NCI-H146 treated with DMSO at 0.1 percent for 48 hours (cell line): ENCODE results near the gene OAF.
A peak's percentile ranks its signal among the peaks of the same experiment; 100 is the strongest.

Source experiments
- DNase-seq: peaks from one replicate; lab custom pipeline; 2025; ENCODE audit not compliant: unreplicated experiment; lab: John Stamatoyannopoulos, UW

OAF gene

GRCh38 chr11:120221115-120221752 lies 10.4 kb downstream of the OAF start:
- DNase-seq = no peak

DNA sequence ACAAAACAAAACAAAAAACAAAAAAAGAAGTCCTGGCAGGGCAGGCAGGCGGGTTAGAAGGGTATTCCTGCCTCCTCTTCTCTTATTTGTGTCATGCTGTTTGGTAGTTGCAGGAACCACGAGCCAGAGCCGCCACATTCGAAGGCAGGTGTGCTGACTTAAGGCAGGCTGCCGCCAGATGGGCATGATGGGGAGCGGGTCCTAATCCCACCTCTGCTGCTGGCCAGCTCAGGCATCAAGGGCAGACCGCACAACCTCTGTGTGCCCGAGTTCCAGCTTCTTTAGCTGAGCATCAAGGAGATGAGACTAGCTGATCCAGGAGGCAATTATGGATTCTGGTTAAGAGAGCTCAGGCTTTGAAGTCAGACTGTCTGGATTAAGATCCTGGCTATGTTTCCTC lies 12.1 kb downstream of the OAF start:
- DNase-seq = no peak

DNA sequence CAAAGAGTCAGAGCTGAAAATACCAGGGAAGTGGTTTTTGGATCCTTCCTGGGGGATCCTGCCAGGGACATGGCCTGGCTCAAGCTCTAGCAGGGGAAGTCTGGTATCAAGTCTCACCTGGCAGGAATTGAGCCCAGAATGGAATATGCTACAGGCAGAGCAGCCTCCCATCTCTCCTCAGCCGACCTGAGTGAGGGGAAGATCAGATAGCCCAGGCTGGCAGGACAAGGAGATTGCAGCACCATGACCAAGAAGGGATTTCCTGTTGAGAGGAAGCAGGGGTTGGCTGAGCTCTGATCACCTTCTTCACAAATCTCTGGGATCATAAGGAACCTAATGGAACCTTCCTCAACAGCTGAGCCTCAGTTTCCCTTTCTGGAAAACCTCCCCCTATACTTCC lies 13.0 kb downstream of the OAF start:
- no peak for DNase-seq

- no peak for DNase-seq
Observed at GRCh38 chr11:120224361-120224760, 13.5 kb downstream of the OAF start.

- DNase-seq = no peak
Observed at GRCh38 chr11:120224972-120225909, 14.4 kb downstream of the OAF start.

- no peak for DNase-seq
Observed at GRCh38 chr11:120226242-120226641, 15.4 kb downstream of the OAF start.

GRCh38 chr11:120226714-120227113 lies 15.9 kb downstream of the OAF start:
- no peak for DNase-seq

- DNase-seq = no peak
Observed at GRCh38 chr11:120227228-120227852, 16.5 kb downstream of the OAF start.

DNA sequence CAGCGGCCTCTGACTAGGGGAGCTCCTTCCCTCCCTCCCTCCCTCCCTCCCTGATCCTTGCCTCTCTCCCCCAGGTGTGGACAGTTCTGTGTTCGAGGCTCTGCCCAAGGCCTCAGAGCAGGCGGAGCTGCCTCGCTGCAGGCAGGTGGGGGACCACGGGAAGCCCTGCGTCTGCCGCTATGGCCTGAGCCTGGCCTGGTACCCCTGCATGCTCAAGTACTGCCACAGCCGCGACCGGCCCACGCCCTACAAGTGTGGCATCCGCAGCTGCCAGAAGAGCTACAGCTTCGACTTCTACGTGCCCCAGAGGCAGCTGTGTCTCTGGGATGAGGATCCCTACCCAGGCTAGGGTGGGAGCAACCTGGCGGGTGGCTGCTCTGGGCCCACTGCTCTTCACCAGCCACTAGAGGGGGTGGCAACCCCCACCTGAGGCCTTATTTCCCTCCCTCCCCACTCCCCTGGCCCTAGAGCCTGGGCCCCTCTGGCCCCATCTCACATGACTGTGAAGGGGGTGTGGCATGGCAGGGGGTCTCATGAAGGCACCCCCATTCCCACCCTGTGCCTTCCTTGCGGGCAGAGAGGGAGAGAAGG lies 18.1 kb downstream of the OAF start:
- no peak for DNase-seq

DNA sequence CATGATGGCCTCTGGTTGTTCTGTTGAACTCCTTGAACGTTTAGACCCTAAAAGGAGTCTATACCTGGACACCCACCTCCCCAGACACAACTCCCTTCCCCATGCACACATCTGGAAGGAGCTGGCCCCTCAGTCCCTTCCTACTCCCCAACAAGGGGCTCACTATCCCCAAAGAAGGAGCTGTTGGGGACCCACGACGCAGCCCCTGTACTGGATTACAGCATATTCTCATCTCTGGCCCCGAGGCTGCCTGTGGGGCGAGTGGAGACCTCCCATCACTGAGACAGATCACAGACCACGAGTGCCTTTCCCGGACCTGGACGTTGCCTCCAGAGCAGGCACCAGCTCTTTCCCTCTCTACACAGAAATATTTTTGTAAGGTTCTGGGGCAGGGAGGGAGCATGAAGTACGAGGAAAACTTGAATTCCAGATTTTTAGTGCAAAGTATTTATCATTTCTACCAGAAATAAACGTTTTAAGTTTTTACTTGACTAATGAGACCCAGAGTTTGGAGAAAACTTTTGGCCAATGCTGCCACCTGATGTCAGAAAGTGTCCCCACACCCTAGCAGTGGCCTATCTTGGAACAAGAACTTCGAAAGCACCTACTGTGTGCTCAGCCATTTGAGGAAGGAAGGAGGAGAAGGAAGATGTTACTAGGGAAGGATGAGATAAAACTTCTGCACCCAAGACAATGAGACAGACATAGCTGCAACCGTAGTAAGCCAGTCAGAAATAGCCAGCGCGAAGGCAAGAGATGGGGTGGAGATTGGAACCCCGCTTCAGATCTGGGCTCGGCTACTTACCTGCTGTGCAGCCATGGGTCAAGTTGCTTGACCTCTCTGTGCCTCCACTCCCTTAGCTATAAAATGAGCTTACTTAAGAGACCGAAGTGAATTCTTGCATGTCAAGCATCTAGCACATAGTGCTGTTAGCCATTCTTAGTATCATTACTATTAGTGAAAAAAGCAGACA lies 18.9 kb downstream of the OAF start:
- DNase-seq = no peak

- no peak for DNase-seq
Observed at GRCh38 chr11:120230433-120231071, 19.7 kb downstream of the OAF start.

DNA sequence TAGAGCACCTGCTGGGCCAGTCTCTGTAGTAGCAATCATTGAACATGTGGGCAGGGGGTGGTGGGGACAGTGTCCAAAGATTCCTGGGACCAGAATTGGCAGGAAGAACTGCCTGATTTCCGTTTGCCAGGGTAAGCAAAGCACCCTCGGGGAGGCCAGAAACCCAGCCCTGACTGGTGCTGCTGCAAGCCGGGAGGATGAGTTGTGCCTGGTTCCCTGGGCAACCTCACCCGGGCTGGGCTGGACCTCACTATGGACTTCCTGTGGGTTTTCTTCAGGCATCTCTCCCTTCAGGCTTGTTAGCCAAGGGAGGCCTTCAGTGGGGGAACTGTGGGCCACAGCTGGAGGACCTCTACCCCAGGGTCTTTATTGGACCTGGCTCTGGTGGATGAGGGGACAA lies 21.1 kb downstream of the OAF start:
- DNase-seq = no peak

- DNase-seq = no peak
Observed at GRCh38 chr11:120233207-120233803, 22.5 kb downstream of the OAF start.

DNA sequence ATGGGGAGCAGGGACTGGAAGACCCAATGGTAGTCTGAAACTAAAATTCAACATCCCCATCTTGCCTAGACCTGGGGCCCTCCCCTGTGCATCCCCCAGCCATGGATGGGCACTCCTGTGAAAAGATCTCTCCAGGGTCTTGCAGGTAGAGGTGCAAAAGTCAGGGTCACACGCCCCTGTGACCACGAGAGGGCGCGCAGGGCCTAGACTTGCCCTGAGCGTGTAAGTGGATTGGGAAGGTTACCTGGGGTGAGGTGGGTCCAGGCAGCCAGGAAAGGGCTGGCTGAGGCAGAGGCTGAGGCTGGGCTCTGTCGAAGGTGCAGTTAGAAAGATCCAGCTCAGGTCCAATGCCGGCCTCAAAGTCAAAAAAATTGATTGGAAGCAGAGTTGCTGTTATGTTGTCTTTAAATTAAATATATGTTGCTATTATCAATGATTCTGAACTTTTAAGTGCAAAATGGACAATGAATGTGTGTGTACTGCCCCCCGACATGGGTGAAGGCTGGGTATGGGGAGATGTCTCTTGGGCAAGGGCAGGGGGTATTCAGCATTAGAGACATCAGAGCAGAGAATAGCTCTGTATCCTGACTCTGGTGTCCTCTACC lies 24.3 kb downstream of the OAF start:
- peak; percentile 14 for DNase-seq

GRCh38 chr11:120236169-120237107 lies 25.6 kb downstream of the OAF start:
- no peak for DNase-seq

DNA sequence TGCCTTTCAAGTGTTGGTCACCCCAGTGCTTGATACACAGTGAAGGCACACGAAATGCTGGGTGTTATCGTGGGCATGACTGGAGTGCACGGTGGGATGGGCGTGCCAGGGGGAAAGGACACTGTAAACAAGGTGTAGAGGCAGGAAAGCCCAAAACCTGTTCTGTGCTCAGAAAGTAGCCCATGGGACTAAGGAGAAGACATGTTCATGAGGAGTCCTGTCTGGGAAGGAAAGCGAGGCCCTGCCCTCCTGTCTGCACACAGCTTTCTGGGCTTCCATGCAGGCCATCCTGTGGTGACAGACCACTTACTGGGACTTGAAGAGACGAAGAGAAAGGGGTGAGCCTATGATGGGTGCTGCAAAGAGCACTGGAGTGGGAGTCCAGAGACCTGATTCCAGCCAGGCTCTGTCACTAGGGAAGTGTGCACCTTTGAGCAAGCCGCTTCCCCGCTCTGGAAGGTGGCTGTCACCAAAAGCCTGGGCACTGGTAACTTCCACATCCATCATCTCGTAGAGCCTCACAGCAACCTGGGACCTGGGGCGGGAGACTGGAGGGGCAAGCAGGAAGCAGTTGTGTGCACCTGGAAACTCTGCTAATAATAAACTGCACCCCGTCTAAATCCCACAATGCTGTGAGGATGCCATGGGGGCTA lies 28.3 kb downstream of the OAF start:
- no peak for DNase-seq
